ENCODE data around the gene PFKFB1.

GRCh38 chrX:54991706-54992105 is 2.3 kb downstream of the PFKFB1 start:
- TF ChIP-seq MXI1 (IDR thresholded peaks at IDR 0.05; ENCODE audit: borderline replicate concordance, low read depth, low read length) (no peak), GABPA (IDR thresholded peaks at IDR 0.05; ENCODE audit: low read depth, low read length) (no peak), GABPA (CRISPR knock-in tag; IDR thresholded peaks at IDR 0.05; ENCODE audit: low read depth) (no peak), NONO (IDR thresholded peaks at IDR 0.05) (no peak), NONO (CRISPR knock-in tag; conservative IDR thresholded peaks at IDR 0.05) (no peak)

Measured in HepG2 (cell line).